Natural killer cell (primary cell): ENCODE measurements around the gene PDE4B. TPM values are rescaled to one million over a fixed set of nuclear protein-coding genes. Genes with fewer than 3 reads are reported as not detected.

ENCODE experiments used
- ATAC-seq, 3 donors: fragments of 150-1000 bp in 2 of 3; fragments of 200-7000 bp in 1 of 3; cut with Tn5 transposase; 1 replicate in 1 of 3; 2 replicates in 2 of 3; pipeline ENCODE4 v1.10.0; 2021; ENCODE audit warnings: mild to moderate bottlenecking in 2 of 3, moderate library complexity in 2 of 3
- DNase-seq, 2 donors: peaks; one replicate each; pipeline versions ENCODE4 v3.0.0 to v3.0.0-alpha.2; 2013 to 2021; ENCODE audit warnings: mixed read lengths in 1 of 2
- H3K27ac ChIP-seq: one replicate; pipeline ENCODE4 v1.5.1; 2013; ENCODE audit warnings: mild to moderate bottlenecking, low read length
- H3K27me3 ChIP-seq: one replicate; pipeline ENCODE4 v1.6.1; 2013; ENCODE audit warnings: low read length; ENCODE audit not compliant: control insufficient read depth, insufficient read depth
- H3K36me3 ChIP-seq: one replicate; pipeline ENCODE4 v1.6.1; 2013; ENCODE audit warnings: low read length; ENCODE audit not compliant: control insufficient read depth, insufficient read depth
- H3K4me1 ChIP-seq: one replicate; pipeline ENCODE4 v1.6.1; 2013; ENCODE audit warnings: low read length; ENCODE audit not compliant: control insufficient read depth, insufficient read depth
- H3K4me3 ChIP-seq: one replicate; pipeline ENCODE4 v1.5.1; 2013; ENCODE audit warnings: low read length
- H3K9me3 ChIP-seq: one replicate; pipeline ENCODE4 v1.6.1; 2013; ENCODE audit warnings: low read length; ENCODE audit not compliant: control insufficient read depth, insufficient read depth
- H3K27ac Mint-ChIP-seq, 2 donors: one replicate each; pipeline ENCODE4 v1.8.0; 2022; ENCODE audit warnings: mild to moderate bottlenecking in 2 of 2, mixed read lengths in 2 of 2, moderate library complexity in 1 of 2
- H3K27me3 Mint-ChIP-seq, 2 donors: one replicate each; pipeline ENCODE4 v1.8.0; 2022; ENCODE audit warnings: low read depth in 2 of 2, mixed read lengths in 2 of 2
- H3K36me3 Mint-ChIP-seq: one replicate; pipeline ENCODE4 v1.8.0; 2022; ENCODE audit warnings: mixed read lengths
- H3K4me1 Mint-ChIP-seq, 2 donors: one replicate each; pipeline ENCODE4 v1.8.0; 2022; ENCODE audit warnings: mixed read lengths in 2 of 2
- H3K4me3 Mint-ChIP-seq: one replicate; pipeline ENCODE4 v1.8.0; 2022; ENCODE audit warnings: mild to moderate bottlenecking, moderate library complexity, mixed read lengths
- H3K9me3 Mint-ChIP-seq, 2 donors: one replicate each; pipeline ENCODE4 v1.8.0; 2022; ENCODE audit warnings: mixed read lengths in 2 of 2
- CTCF ChIP-seq: fragments of 200-600 bp; IDR thresholded peaks from one replicate; pipeline ENCODE4 v1.8.0; 2022; ENCODE audit warnings: antibody characterized with exemption
- WGBS: methylation state at CpG from one replicate; pipeline ENCODE4 v1.1.7; 2013; ENCODE audit warnings: missing lambda C conversion rate; ENCODE audit not compliant: insufficient coverage; 5-methylcytosine and 5-hydroxymethylcytosine counted together
- intact Hi-C: fragments of 100-400 bp; cut with micrococcal nuclease; formaldehyde crosslinking; loops from one replicate; pipeline ENCODE4 v1.14.2; 2022
- total RNA-seq, 4 donors: library from RNA; stranded (reverse); fragments of 120-200 nt in 1 of 4; gene quantifications; one replicate each; pipeline versions ENCODE4 v1.2.3 to v1.2.4, GENCODE V29; 2013 to 2022

Gene PDE4B
- total RNA-seq, 3 donors from 2014 or later (not counting 1 experiment from before 2014, with no cell fraction given) = 18.0 to 42.4 (median 25.5) TPM

GRCh38 chr1:66323958-66324625, 531.4 kb downstream of the PDE4B start:
- H3K4me3 Mint-ChIP-seq = no peak overlapping the region
- peaks cover under 1 to 5% of the 10 kb centered on the region in 2 donors for H3K4me1 Mint-ChIP-seq
- no peak for DNase-seq
- peaks cover 8% of the 10 kb centered on the region for H3K4me1 ChIP-seq
- no peaks in the 10 kb centered on the region for H3K27me3 ChIP-seq
- no peak overlapping the region for H3K4me3 ChIP-seq
- H3K9me3 ChIP-seq = no peaks in the 10 kb centered on the region
- H3K9me3 Mint-ChIP-seq = peaks cover 0 to 2% of the 10 kb centered on the region in 2 donors
- intact Hi-C loops = no loop called here
- no peak overlapping the region for H3K27ac Mint-ChIP-seq
- H3K27me3 Mint-ChIP-seq = no peaks in the 10 kb centered on the region
- H3K36me3 ChIP-seq = no peaks in the 10 kb centered on the region
- 84% methylated on average over 3 of the region's 3 CpGs for WGBS
- no peak for ATAC-seq
- no peak overlapping the region for H3K27ac ChIP-seq
- no peak for TF ChIP-seq CTCF
- no peaks in the 10 kb centered on the region for H3K36me3 Mint-ChIP-seq

DNA sequence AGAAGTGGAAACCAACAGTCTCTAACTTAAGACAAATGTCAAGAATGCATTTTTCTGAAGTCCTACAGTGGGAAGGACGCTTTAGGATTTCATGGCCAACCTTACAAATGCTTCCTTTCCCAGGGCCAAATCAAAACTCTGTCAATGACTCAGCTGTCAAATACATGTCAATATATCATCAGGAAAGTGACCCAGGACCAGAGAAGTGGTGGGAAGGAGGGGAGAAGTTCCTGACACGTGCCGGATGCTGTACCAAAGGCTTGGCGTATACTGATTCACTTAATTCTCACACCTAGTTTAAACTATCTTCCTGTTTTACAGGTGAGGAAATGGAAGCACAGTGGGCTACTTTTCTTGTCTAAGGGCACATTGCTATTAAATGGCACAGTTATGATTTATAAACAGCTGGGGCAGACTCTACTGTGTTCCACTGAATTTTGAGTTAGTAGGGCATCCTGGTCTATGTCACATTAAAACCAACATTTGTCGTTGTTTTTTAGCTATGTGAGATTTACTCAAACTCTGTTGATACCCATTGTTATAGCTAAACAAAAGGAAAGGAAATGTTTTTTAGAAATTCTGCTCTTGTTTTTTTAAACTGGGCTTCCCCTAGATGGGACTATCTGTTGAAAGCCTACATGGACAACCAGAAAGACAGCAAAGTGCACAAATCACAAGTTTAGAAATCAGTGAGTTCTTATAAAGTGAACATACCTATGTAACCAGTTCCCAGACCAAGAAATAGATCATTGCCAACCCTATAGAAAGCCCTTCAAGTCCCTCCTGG, 533.1 kb downstream of the PDE4B start:
- 100% methylated on average over 1 of the region's 5 CpGs for WGBS
- no peak overlapping the region for H3K4me3 ChIP-seq
- H3K4me1 ChIP-seq = peaks cover 16% of the 10 kb centered on the region
- no peak for ATAC-seq
- no peaks in the 10 kb centered on the region for H3K36me3 ChIP-seq
- H3K9me3 ChIP-seq = no peaks in the 10 kb centered on the region
- no peak for DNase-seq
- Mint-ChIP-seq H3K4me3 (no peak overlapping the region), H3K27me3 (no peaks in the 10 kb centered on the region), H3K4me1 (peaks cover 18 to 19% of the 10 kb centered on the region in 2 donors), H3K36me3 (no peaks in the 10 kb centered on the region), H3K27ac (no peak overlapping the region), H3K9me3 (peaks cover 0 to 2% of the 10 kb centered on the region in 2 donors)
- intact Hi-C loops = no loop called here
- no peak for TF ChIP-seq CTCF
- no peaks in the 10 kb centered on the region for H3K27me3 ChIP-seq
- no peak overlapping the region for H3K27ac ChIP-seq

DNA sequence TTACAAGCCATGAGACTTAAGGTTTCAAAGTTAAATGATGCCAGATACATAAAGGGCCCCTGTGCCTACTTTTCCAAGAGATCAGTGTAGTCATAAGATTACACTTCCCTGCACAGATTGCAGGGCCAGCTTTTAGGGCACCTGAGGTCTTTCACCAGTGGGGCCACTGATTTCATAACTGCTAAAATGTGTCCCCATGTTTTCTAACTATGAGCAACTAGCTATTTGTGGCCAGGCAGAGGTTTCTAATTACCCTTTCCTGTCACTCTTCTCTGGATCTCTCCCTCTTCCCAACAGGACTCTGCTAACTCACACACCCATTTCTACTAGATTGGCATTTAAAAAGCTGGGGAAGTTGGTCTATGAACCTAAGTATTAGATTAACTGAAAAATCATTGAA, 534.2 kb downstream of the PDE4B start:
- Mint-ChIP-seq H3K4me3 (no peak overlapping the region), H3K9me3 (peaks cover 0 to 2% of the 10 kb centered on the region in 2 donors)
- no peak overlapping the region for H3K27ac ChIP-seq

More for the DNA sequence above, 534.2 kb downstream of the PDE4B start:
- no peaks in the 10 kb centered on the region for H3K27me3 Mint-ChIP-seq
- H3K27ac Mint-ChIP-seq = no peak overlapping the region
- Histone ChIP-seq H3K9me3 (no peaks in the 10 kb centered on the region), H3K4me1 (peaks cover 19% of the 10 kb centered on the region), H3K27me3 (no peaks in the 10 kb centered on the region), H3K36me3 (no peaks in the 10 kb centered on the region), H3K4me3 (no peak overlapping the region)
- ATAC-seq (no peak), DNase-seq (no peak)
- intact Hi-C loops = no loop called here
- H3K4me1 Mint-ChIP-seq = peaks cover 26 to 29% of the 10 kb centered on the region in 2 donors
- H3K36me3 Mint-ChIP-seq = no peaks in the 10 kb centered on the region
- TF ChIP-seq CTCF = no peak
